GM10266 (cell line): ENCODE data around the gene CASKIN2.
"Not testable (repeated sequence)": the region's sequence is repeated elsewhere in the genome, so short reads cannot be mapped to it uniquely, and the experiment has no call there.

ENCODE experiments used
- DNase-seq: peaks from one replicate; pipeline ENCODE4 v3.0.0; 2012; ENCODE audit errors: extremely low spot score
- CTCF ChIP-seq: IDR thresholded peaks from 2 replicates; pipeline ENCODE4 v1.5.1; 2012; ENCODE audit warnings: mild to moderate bottlenecking, low read depth; ENCODE audit not compliant: control insufficient read depth, insufficient read depth; ENCODE audit errors: missing control alignments

CASKIN2 gene

GRCh38 chr17:75485688-75486087 is 29.6 kb downstream of the CASKIN2 start:
- no peak for DNase-seq
- no peak for TF ChIP-seq CTCF

- DNase-seq: no peak
- no peak for TF ChIP-seq CTCF
Measured at GRCh38 chr17:75482098-75482942, 33.0 kb downstream of the CASKIN2 start.

- TF ChIP-seq CTCF: no peak
- DNase-seq: no peak
Measured at GRCh38 chr17:75481194-75482068, 33.9 kb downstream of the CASKIN2 start.

GRCh38 chr17:75480281-75480680 is 35.1 kb downstream of the CASKIN2 start:
- TF ChIP-seq CTCF: no peak
- no peak for DNase-seq

- no peak for TF ChIP-seq CTCF
- no peak for DNase-seq
Measured at GRCh38 chr17:75478508-75478907, 36.8 kb downstream of the CASKIN2 start.

GRCh38 chr17:75477490-75477862 is 37.9 kb downstream of the CASKIN2 start:
- not testable (repeated sequence) for DNase-seq

- DNase-seq: no peak
- no peak for TF ChIP-seq CTCF
Measured at GRCh38 chr17:75476752-75477489, 38.4 kb downstream of the CASKIN2 start.
